H1 (cell line): ENCODE data around the gene ABCC10. TPM values are rescaled to one million over a fixed set of nuclear protein-coding genes. Genes with fewer than 3 reads are reported as not detected.
A peak's percentile ranks its signal among the peaks of the same experiment; 100 is the strongest.

Experiments
- CTCF ChIA-PET: fragments of 300-600 bp; sonication (Branson Sonifier 250); formaldehyde crosslinking; loops from one replicate; lab custom pipeline; 2021; ENCODE audit not compliant: partially characterized antibody; lab: Charles Lee
- POLR2A ChIA-PET: fragments of 300-600 bp; sonication (Branson Sonifier 250); formaldehyde crosslinking; loops from one replicate; lab custom pipeline; 2021; ENCODE audit warnings: inconsistent platforms; ENCODE audit not compliant: partially characterized antibody; lab: Charles Lee
- DNase-seq, 2 experiments: peaks; one replicate each; pipeline versions ENCODE4 v3.0.0 to v3.0.0-alpha.2; 2010 to 2022; ENCODE audit warnings: low spot score in 2 of 2, low read depth in 1 of 2, mixed read lengths in 1 of 2
- FAIRE-seq: peaks from 2 replicates; lab custom pipeline; 2011; peaks lifted over from hg19 to GRCh38; lab: Jason Lieb, UNC
- H2AFZ ChIP-seq: 2 replicates; pipeline ENCODE4 v1.8.1; 2012; ENCODE audit warnings: low read length, inconsistent platforms
- H2AK5ac ChIP-seq: 2 replicates; pipeline ENCODE4 v1.6.1; 2013; ENCODE audit warnings: low read depth, low read length
- H2BK120ac ChIP-seq: replicated peaks from 2 replicates; pipeline ENCODE3; 2013; ENCODE audit warnings: low read depth, low read length, inconsistent platforms
- H2BK12ac ChIP-seq: 2 replicates; pipeline ENCODE4 v1.6.1; 2013; ENCODE audit warnings: low read depth, low read length
- H2BK15ac ChIP-seq: 2 replicates; pipeline ENCODE4 v1.6.1; 2013; ENCODE audit warnings: low read length
- H2BK20ac ChIP-seq: 2 replicates; pipeline ENCODE4 v1.6.1; 2013; ENCODE audit warnings: low read length
- H2BK5ac ChIP-seq: 2 replicates; pipeline ENCODE4 v1.6.1; 2013; ENCODE audit warnings: low read depth, low read length
- H3K14ac ChIP-seq: 2 replicates; pipeline ENCODE4 v1.6.1; 2013; ENCODE audit warnings: inconsistent platforms; ENCODE audit not compliant: insufficient read length
- H3K18ac ChIP-seq: 2 replicates; pipeline ENCODE4 v1.6.1; 2013; ENCODE audit warnings: low read length; ENCODE audit errors: extremely low read depth
- H3K23ac ChIP-seq: 2 replicates; pipeline ENCODE4 v1.6.1; 2013; ENCODE audit warnings: inconsistent platforms; ENCODE audit not compliant: insufficient read length
- H3K23me2 ChIP-seq: 2 replicates; pipeline ENCODE4 v1.6.1; 2013; ENCODE audit warnings: low read depth, low read length
- H3K27ac ChIP-seq: 2 replicates; pipeline ENCODE4 v1.6.1; 2011; ENCODE audit warnings: low read depth, low read length, inconsistent platforms
- H3K27me3 ChIP-seq, 4 experiments: replicated peaks in 1 of 4; 1 replicate in 1 of 4; 2 replicates in 3 of 4; pipeline versions ENCODE4 v1.6.1 to v1.8.1; 2011 to 2013; ENCODE audit warnings: low read length in 3 of 4, mild to moderate bottlenecking in 3 of 4, inconsistent platforms in 2 of 4, mixed read lengths in 2 of 4, moderate library complexity in 1 of 4; ENCODE audit not compliant: control insufficient read depth in 3 of 4, insufficient read depth in 3 of 4; ENCODE audit errors: extremely low read depth in 1 of 4
- H3K36me3 ChIP-seq, 4 experiments: 2 replicates each; pipeline versions ENCODE4 v1.6.1 to v1.8.1; 2011 to 2013; ENCODE audit warnings: mild to moderate bottlenecking in 4 of 4, low read length in 3 of 4, moderate library complexity in 2 of 4, control low read depth in 1 of 4, inconsistent platforms in 1 of 4; ENCODE audit not compliant: insufficient read depth in 4 of 4, control insufficient read depth in 2 of 4
- H3K4ac ChIP-seq: replicated peaks from 2 replicates; pipeline ENCODE3; 2013; ENCODE audit warnings: low read length, low read depth, mixed read lengths, inconsistent platforms; ENCODE audit not compliant: insufficient read length
- H3K4me1 ChIP-seq, 4 experiments: replicated peaks in 1 of 4; 1 replicate in 1 of 4; 2 replicates in 3 of 4; pipeline versions ENCODE4 v1.6.1 to v1.8.1; 2011 to 2013; ENCODE audit warnings: low read length in 3 of 4, inconsistent platforms in 2 of 4, mixed read lengths in 1 of 4; ENCODE audit not compliant: insufficient read depth in 4 of 4, control insufficient read depth in 3 of 4
- H3K4me2 ChIP-seq, 2 experiments: 2 replicates each; pipeline versions ENCODE4 v1.6.1 to v1.8.1; 2011 to 2013; ENCODE audit warnings: low read depth in 2 of 2, low read length in 2 of 2, control low read depth in 1 of 2, inconsistent platforms in 1 of 2, mild to moderate bottlenecking in 1 of 2; ENCODE audit not compliant: insufficient read depth in 1 of 2
- H3K4me3 ChIP-seq, 4 experiments: fragments of 200-600, 300-600 bp in 1 of 4; sonication (generic), shearing (Covaris generic), sonication (Bioruptor Twin) in 1 of 4; 2 replicates each; pipeline versions ENCODE4 v1.5.1 to v1.8.1; 2011 to 2016; ENCODE audit warnings: low read length in 4 of 4, low read depth in 3 of 4, control low read depth in 2 of 4, inconsistent platforms in 2 of 4, mild to moderate bottlenecking in 2 of 4, mixed read lengths in 1 of 4, moderate library complexity in 1 of 4; ENCODE audit not compliant: insufficient read depth in 2 of 4; ENCODE audit errors: extremely low read depth in 1 of 4
- H3K56ac ChIP-seq: replicated peaks from 2 replicates; pipeline ENCODE3; 2013; ENCODE audit warnings: low read depth, mild to moderate bottlenecking, mixed read lengths, low read length, inconsistent platforms; ENCODE audit not compliant: insufficient read length
- H3K79me1 ChIP-seq: 2 replicates; pipeline ENCODE4 v1.6.1; 2013; ENCODE audit warnings: low read depth, low read length, control low read depth
- H3K79me2 ChIP-seq, 2 experiments: 2 replicates each; pipeline versions ENCODE4 v1.6.1 to v1.8.1; 2012 to 2013; ENCODE audit warnings: low read length in 2 of 2, mild to moderate bottlenecking in 2 of 2, inconsistent platforms in 1 of 2; ENCODE audit not compliant: insufficient read depth in 2 of 2, control insufficient read depth in 1 of 2
- H3K9ac ChIP-seq, 4 experiments: replicated peaks in 1 of 4; 1 replicate in 1 of 4; 2 replicates in 3 of 4; pipeline versions ENCODE4 v1.6.1 to v1.8.1; 2011 to 2013; ENCODE audit warnings: low read depth in 3 of 4, low read length in 3 of 4, control low read depth in 2 of 4, mild to moderate bottlenecking in 2 of 4, moderate library complexity in 2 of 4, inconsistent platforms in 1 of 4; ENCODE audit errors: extremely low read depth in 1 of 4
- H3K9me3 ChIP-seq, 2 experiments: 2 replicates each; pipeline versions ENCODE4 v1.6.1 to v1.8.1; 2012 to 2013; ENCODE audit warnings: mild to moderate bottlenecking in 2 of 2, moderate library complexity in 2 of 2, control low read depth in 1 of 2, inconsistent platforms in 1 of 2, low read depth in 1 of 2, low read length in 1 of 2, mixed read lengths in 1 of 2; ENCODE audit not compliant: insufficient read depth in 2 of 2
- H4K20me1 ChIP-seq, 2 experiments: replicated peaks in 1 of 2; 2 replicates each; pipeline versions ENCODE3 to v1.8.1; 2011 to 2013; ENCODE audit warnings: inconsistent platforms in 2 of 2, low read length in 2 of 2, mild to moderate bottlenecking in 1 of 2; ENCODE audit not compliant: insufficient read depth in 2 of 2, control insufficient read depth in 1 of 2
- H4K5ac ChIP-seq: 2 replicates; pipeline ENCODE4 v1.6.1; 2013; ENCODE audit warnings: low read length, low read depth, mixed read lengths, inconsistent platforms; ENCODE audit not compliant: insufficient read length
- H4K8ac ChIP-seq: 2 replicates; pipeline ENCODE4 v1.8.0; 2013; ENCODE audit warnings: mild to moderate bottlenecking, moderate library complexity, low read length, inconsistent platforms; ENCODE audit not compliant: insufficient read depth; ENCODE audit errors: extremely low read depth
- H4K91ac ChIP-seq: replicated peaks from 2 replicates; pipeline ENCODE3; 2013; ENCODE audit warnings: low read length, mixed read lengths, inconsistent platforms; ENCODE audit not compliant: insufficient read length
- CHD2 ChIP-seq: IDR thresholded peaks from 2 replicates; pipeline ENCODE4 v1.6.1; 2012; ENCODE audit warnings: low read length, improper control_type of control experiment
- CREB1 ChIP-seq: IDR thresholded peaks from 2 replicates; pipeline ENCODE4 v1.6.1; 2012; ENCODE audit warnings: inconsistent platforms
- MAFK ChIP-seq: IDR thresholded peaks from 2 replicates; pipeline ENCODE4 v1.6.1; 2012; ENCODE audit warnings: low read depth, mild to moderate bottlenecking, improper control_type of control experiment, low read length
- RAD21 ChIP-seq, 2 experiments: IDR thresholded peaks in 1 of 2; conservative IDR thresholded peaks in 1 of 2; 2 replicates each; pipeline ENCODE4 v1.6.1; 2011; ENCODE audit warnings: low read depth in 2 of 2, low read length in 2 of 2, improper control_type of control experiment in 1 of 2, inconsistent platforms in 1 of 2, mild to moderate bottlenecking in 1 of 2, moderate library complexity in 1 of 2
- SIN3A ChIP-seq, 2 experiments: IDR thresholded peaks in 1 of 2; conservative IDR thresholded peaks in 1 of 2; 2 replicates each; pipeline ENCODE4 v1.6.1; 2011 to 2012; ENCODE audit warnings: low read length in 2 of 2, improper control_type of control experiment in 1 of 2, low read depth in 1 of 2, mild to moderate bottlenecking in 1 of 2
- SIRT6 ChIP-seq: IDR thresholded peaks from one replicate; pipeline ENCODE4 v1.7.1; 2012; ENCODE audit warnings: low read length, inconsistent platforms
- TAF1 ChIP-seq: IDR thresholded peaks from 2 replicates; pipeline ENCODE4 v1.6.1; 2011; ENCODE audit warnings: mild to moderate bottlenecking, low read depth, low read length
- WGBS, 2 experiments: shearing (Covaris generic) in 1 of 2; methylation state at CpG; one replicate each; pipeline versions ENCODE4 v1.1.6 to v1.1.7; 2013 to 2015; ENCODE audit warnings: low lambda C conversion rate in 2 of 2, mixed read lengths in 2 of 2, inconsistent platforms in 1 of 2, low coverage in 1 of 2, missing lambda C conversion rate in 1 of 2; ENCODE audit not compliant: insufficient replicate concordance in 2 of 2, insufficient coverage in 1 of 2, insufficient read length in 1 of 2; ENCODE audit errors: extremely low coverage in 1 of 2, missing lambda C conversion rate in 1 of 2; 5-methylcytosine and 5-hydroxymethylcytosine counted together
- polyA plus RNA-seq, 7 experiments: library from polyadenylated mRNA; depleted of rRNA in 3 of 7; stranded (reverse) in 5 of 7; unstranded in 2 of 7; fragments of >200 nt in 5 of 7; fragments of 200-250 nt in 2 of 7; gene quantifications; 1 replicate in 5 of 7; 2 replicates in 1 of 7; 4 replicates in 1 of 7; pipeline versions ENCODE4 v1.2.1 to v1.2.3, GENCODE V29; 2011 to 2013; ENCODE audit warnings: missing spikeins in 2 of 7, mixed read lengths in 2 of 7
- total RNA-seq: library from RNA; stranded (reverse); fragmentation: NEBNext Ultra II Directional; extraction: Animal tissue kit (Norgen Biotek cat#: 25700); gene quantifications from 2 replicates; pipeline ENCODE4 v1.2.1, GENCODE V29; 2021
- TF ChIP-seq, protein P1 (sequence below), 3 experiments: IDR thresholded peaks; 1 replicate in 2 of 3; 2 replicates in 1 of 3; pipeline versions ENCODE4 v1.5.1 to v1.6.1; 2011; ENCODE audit warnings: low read length in 3 of 3, mild to moderate bottlenecking in 3 of 3, inconsistent platforms in 2 of 3, low read depth in 1 of 3, moderate library complexity in 1 of 3; ENCODE audit not compliant: insufficient read depth in 1 of 3; ENCODE audit errors: control extremely low read depth in 1 of 3

ABCC10 gene
- total and polyA plus RNA-seq, 2 of the 8 experiments (the other 6 are each of a cell fraction or from before 2014, with no cell fraction given) = 15.5 to 24.6 TPM

DNA sequence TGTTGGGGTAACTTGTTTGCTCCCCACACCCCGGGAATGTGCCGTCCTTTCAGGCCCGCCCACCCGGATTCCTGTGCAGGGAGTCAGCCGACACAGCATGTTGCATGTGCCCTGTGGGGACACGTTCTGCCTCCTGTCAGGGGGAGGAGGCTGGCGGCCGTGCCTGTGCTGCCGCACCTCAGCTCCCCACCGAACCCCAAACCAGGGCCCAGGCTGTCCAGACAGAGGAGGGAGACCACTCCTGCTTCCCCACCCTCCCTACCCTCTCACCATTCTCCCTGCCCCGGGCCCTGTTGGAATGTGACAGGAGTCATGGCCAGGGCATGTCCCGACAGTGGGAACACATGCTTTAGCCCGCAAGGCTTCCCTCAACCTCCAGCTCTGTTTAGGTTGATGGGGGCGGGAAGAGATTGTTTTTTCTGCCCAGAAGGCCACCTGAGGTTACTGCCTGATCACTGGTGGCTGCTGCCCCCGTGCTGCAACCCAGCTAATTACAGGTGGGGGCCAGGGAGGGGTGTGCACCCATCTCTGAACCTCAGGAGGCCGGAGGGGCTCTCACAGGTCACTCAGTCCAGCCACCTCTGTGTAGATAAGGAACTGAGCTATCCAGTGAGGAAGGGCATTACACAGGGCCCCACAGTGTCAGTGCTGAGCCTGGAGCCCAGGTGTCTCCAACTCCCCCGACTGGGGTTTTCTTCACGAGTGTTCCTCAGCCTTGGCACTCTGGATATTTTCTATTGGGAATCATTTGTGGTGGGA lies 69.2 kb downstream of the ABCC10 start:
- peak overlapping the region in 1 of 2 experiments; percentile 18; a peak in 1 of 4 replicates for H3K4me2 ChIP-seq
- no peak overlapping the region for H3K9ac ChIP-seq
- TF ChIP-seq TAF1 = no peak
- no peak for TF ChIP-seq CHD2
- TF ChIP-seq CREB1 = 0 out of 2 replicates have a peak, but pooled peaks have one; percentile 16
- TF ChIP-seq, protein P1, sequence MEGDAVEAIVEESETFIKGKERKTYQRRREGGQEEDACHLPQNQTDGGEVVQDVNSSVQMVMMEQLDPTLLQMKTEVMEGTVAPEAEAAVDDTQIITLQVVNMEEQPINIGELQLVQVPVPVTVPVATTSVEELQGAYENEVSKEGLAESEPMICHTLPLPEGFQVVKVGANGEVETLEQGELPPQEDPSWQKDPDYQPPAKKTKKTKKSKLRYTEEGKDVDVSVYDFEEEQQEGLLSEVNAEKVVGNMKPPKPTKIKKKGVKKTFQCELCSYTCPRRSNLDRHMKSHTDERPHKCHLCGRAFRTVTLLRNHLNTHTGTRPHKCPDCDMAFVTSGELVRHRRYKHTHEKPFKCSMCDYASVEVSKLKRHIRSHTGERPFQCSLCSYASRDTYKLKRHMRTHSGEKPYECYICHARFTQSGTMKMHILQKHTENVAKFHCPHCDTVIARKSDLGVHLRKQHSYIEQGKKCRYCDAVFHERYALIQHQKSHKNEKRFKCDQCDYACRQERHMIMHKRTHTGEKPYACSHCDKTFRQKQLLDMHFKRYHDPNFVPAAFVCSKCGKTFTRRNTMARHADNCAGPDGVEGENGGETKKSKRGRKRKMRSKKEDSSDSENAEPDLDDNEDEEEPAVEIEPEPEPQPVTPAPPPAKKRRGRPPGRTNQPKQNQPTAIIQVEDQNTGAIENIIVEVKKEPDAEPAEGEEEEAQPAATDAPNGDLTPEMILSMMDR (IDR thresholded peaks at IDR 0.05; ENCODE audit: control extremely low read depth in 1 of 3, insufficient read depth in 1 of 3, low read depth in 1 of 3, low read length in 3 of 3) = peak; percentile 71 to 88 (median 79)
- TF ChIP-seq SIRT6 = no peak
- peak in 1 of 2 experiments; percentile 72; a peak in 2 of 4 replicates for TF ChIP-seq SIN3A (conservative IDR thresholded peaks at IDR 0.05 in 1 of 2, IDR thresholded peaks at IDR 0.05 in 1 of 2; ENCODE audit: low read depth in 1 of 2, low read length in 2 of 2)
- TF ChIP-seq MAFK = no peak
- TF ChIP-seq RAD21 (IDR thresholded peaks at IDR 0.05 in 1 of 2, conservative IDR thresholded peaks at IDR 0.05 in 1 of 2; ENCODE audit: low read depth in 2 of 2, low read length in 2 of 2) = peak; percentile 90 to 91

More for the DNA sequence above, 69.2 kb downstream of the ABCC10 start:
- Histone ChIP-seq H2BK20ac (no peak overlapping the region), H2AFZ (no peak overlapping the region), H2BK15ac (no peak overlapping the region), H3K27me3 (no peaks in the 10 kb centered on the region), H3K4me3 (no peak overlapping the region), H3K23me2 (no peaks in the 10 kb centered on the region), H4K20me1 (peaks cover 10 to 24% of the 10 kb centered on the region in 2 experiments), H3K18ac (no peak overlapping the region), H3K9me3 (no peaks in the 10 kb centered on the region), H3K4ac (no peak overlapping the region), H3K23ac (no peak overlapping the region), H4K8ac (no peak overlapping the region), H4K5ac (no peak overlapping the region), H3K79me1 (peaks cover 19% of the 10 kb centered on the region; the same call in 1 of the 2 replicates), H2BK5ac (no peak overlapping the region; the same call in 1 of the 2 replicates), H2BK120ac (no peak overlapping the region), H4K91ac (no peak overlapping the region), H3K36me3 (peaks cover 11 to 31% (median 22%) of the 10 kb centered on the region in 4 experiments; a peak in 7 of 8 replicates), H3K27ac (no peak overlapping the region), H3K56ac (no peak overlapping the region), H3K79me2 (peaks cover 4 to 41% of the 10 kb centered on the region in 2 experiments; a peak in 3 of 4 replicates), H2BK12ac (no peak overlapping the region), H2AK5ac (no peak overlapping the region), H3K14ac (no peak overlapping the region), H3K4me1 (peaks cover 7 to 19% (median 11%) of the 10 kb centered on the region in 4 experiments)
- ChIA-PET CTCF (interaction anchor here (0.6 to 32.9 kb wide), 25 partner anchors 4 to 1196 kb away, joined by 3 to 536 read pairs (median 5); partner anchors contain the start of genes DLK2, DNPH1, LRRC73 and TJAP1), POLR2A (interaction anchor here (0.7 to 5.6 kb wide), 12 partner anchors 9 to 53 kb away, joined by 3 to 27 read pairs (median 4); partner anchors contain the start of genes DLK2, LRRC73, POLR1C and TJAP1)
- DNase-seq (peak in 1 of 2 experiments; percentile 72), FAIRE-seq (no peak)
- 66% methylated on average over 18 of the region's 18 CpGs; no CpG with 5 or more reads in 1 of the 2 experiments for WGBS, 2 experiments
